SU-DHL-6 (cell line): ENCODE results near the gene IRF8.

Experiments used
- EZH2phosphoT487 ChIP-seq: fragments of 200-600 bp; sonication (generic), shearing (Covaris generic); conservative IDR thresholded peaks from 2 replicates; pipeline ENCODE4 v1.6.1; 2018; ENCODE audit warnings: mild to moderate bottlenecking, antibody characterized with exemption, low read length, moderate library complexity, mixed read lengths
- TF ChIP-seq, protein P1 (sequence below): fragments of 200-600 bp; sonication (generic); IDR thresholded peaks from one replicate; pipeline ENCODE4 v1.5.1; 2017; ENCODE audit warnings: antibody characterized with exemption, mild to moderate bottlenecking, low read length, moderate library complexity; ENCODE audit not compliant: insufficient read depth, poor library complexity, severe bottlenecking

DNA sequence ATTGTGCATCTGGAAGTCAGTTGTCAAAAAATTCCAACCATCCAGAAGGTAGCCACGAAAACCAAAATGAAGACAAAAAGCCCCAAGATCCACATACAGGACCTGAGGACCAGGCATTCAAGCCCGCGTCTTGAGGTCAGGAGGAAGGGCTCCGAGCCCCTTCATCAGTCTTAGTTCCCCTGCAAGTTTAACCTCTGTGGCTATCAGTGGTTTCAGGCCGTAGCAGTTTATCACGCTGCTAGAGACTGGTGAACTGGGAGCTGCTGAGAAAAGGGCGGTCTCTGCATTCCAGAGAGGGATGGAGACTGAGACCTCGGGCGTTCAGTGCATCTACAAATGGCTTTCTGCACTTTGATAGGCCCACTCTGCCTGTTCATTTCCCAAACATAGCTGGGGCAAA, 70.6 kb downstream of the IRF8 start:
- TF ChIP-seq, protein P1, sequence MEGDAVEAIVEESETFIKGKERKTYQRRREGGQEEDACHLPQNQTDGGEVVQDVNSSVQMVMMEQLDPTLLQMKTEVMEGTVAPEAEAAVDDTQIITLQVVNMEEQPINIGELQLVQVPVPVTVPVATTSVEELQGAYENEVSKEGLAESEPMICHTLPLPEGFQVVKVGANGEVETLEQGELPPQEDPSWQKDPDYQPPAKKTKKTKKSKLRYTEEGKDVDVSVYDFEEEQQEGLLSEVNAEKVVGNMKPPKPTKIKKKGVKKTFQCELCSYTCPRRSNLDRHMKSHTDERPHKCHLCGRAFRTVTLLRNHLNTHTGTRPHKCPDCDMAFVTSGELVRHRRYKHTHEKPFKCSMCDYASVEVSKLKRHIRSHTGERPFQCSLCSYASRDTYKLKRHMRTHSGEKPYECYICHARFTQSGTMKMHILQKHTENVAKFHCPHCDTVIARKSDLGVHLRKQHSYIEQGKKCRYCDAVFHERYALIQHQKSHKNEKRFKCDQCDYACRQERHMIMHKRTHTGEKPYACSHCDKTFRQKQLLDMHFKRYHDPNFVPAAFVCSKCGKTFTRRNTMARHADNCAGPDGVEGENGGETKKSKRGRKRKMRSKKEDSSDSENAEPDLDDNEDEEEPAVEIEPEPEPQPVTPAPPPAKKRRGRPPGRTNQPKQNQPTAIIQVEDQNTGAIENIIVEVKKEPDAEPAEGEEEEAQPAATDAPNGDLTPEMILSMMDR, result no peak
- no peak for TF ChIP-seq EZH2phosphoT487
